ENCODE results near the gene NDUFA8.

GRCh38 chr9:122128007-122128968 is 31.3 kb downstream of the NDUFA8 start:
- TF ChIP-seq CTCF (conservative IDR thresholded peaks at IDR 0.05 in 1 of 2, IDR thresholded peaks at IDR 0.05 in 1 of 2; ENCODE audit: low read depth in 1 of 2, low read length in 2 of 2), result no peak
- no peak for TF ChIP-seq EZH2 (IDR thresholded peaks at IDR 0.05; ENCODE audit: low read length, missing control alignments)

Measured in fibroblast of lung (primary cell).